Heart left ventricle (tissue), 16 donors: ENCODE data around the gene TENT5A. TPM values are rescaled to one million over a fixed set of nuclear protein-coding genes. Genes with fewer than 3 reads are reported as not detected.

ENCODE experiments used
- ATAC-seq, 4 donors: fragments of 200-7000 bp; cut with Tn5 transposase; one replicate each; pipeline ENCODE4 v1.9.1; 2020 to 2022; ENCODE audit warnings: moderate library complexity in 4 of 4, mild to moderate bottlenecking in 3 of 4, moderate number of reproducible peaks in 1 of 4
- DNase-seq, 5 donors: peaks; one replicate each; pipeline ENCODE4 v3.0.0-alpha.2; 2020
- H3K27ac ChIP-seq, 12 donors: fragments of 200-600 bp; sonication (generic) in 4 of 12; one replicate each; pipeline versions ENCODE4 v1.5.0 to v1.8.0; 2016 to 2022; ENCODE audit warnings: mild to moderate bottlenecking in 2 of 12
- H3K27me3 ChIP-seq, 9 donors: fragments of 200-600 bp; sonication (generic) in 2 of 9; one replicate each; pipeline versions ENCODE4 v1.5.1 to v1.8.0; 2016 to 2022; ENCODE audit warnings: mild to moderate bottlenecking in 3 of 9
- H3K36me3 ChIP-seq, 9 donors: fragments of 200-600 bp; sonication (generic) in 2 of 9; one replicate each; pipeline versions ENCODE4 v1.5.0 to v1.8.0; 2018 to 2022; ENCODE audit warnings: mild to moderate bottlenecking in 2 of 9
- H3K4me1 ChIP-seq, 12 donors: fragments of 200-600 bp; sonication (generic) in 4 of 12; one replicate each; pipeline versions ENCODE4 v1.5.0 to v1.8.0; 2016 to 2022; ENCODE audit warnings: mild to moderate bottlenecking in 3 of 12
- H3K4me3 ChIP-seq, 12 donors: fragments of 200-600 bp; sonication (generic) in 4 of 12; one replicate each; pipeline versions ENCODE4 v1.5.0 to v1.8.0; 2017 to 2022; ENCODE audit warnings: mild to moderate bottlenecking in 9 of 12, moderate library complexity in 4 of 12
- H3K9me3 ChIP-seq, 12 donors: fragments of 200-600 bp; sonication (generic) in 4 of 12; one replicate each; pipeline versions ENCODE4 v1.5.0 to v1.8.0; 2016 to 2022; ENCODE audit warnings: mild to moderate bottlenecking in 1 of 12
- POLR2A ChIP-seq, 2 donors: fragments of 450-650 bp; IDR thresholded peaks; one replicate each; pipeline ENCODE4 v1.6.1; 2017; ENCODE audit warnings: antibody characterized with exemption in 2 of 2, mild to moderate bottlenecking in 2 of 2, moderate library complexity in 2 of 2
- WGBS, 4 donors: extraction: QIAGEN DNeasy Blood & Tissue Kit in 2 of 4; methylation state at CpG; one replicate each; pipeline versions ENCODE4 v1.1.5 to v1.1.7; 2013 to 2018; 5-methylcytosine and 5-hydroxymethylcytosine counted together
- intact Hi-C, 10 donors: fragments of 100-400 bp; cut with DNase I; formaldehyde crosslinking; loops; one replicate each; pipeline versions ENCODE4 v1.11.1 to v1.14.2; 2022
- polyA plus RNA-seq, 2 donors: library from polyadenylated mRNA; stranded (reverse); fragments of 200-250 nt; gene quantifications; one replicate each; pipeline ENCODE4 v1.2.3, GENCODE V29; 2013
- total RNA-seq, 9 donors: library from RNA; depleted of rRNA in 2 of 9; stranded (reverse); fragments of >200 nt in 2 of 9; fragmentation: NEBNext Ultra II Directional in 3 of 9; extraction: Animal tissue kit (Norgen Biotek cat#: 25700) in 3 of 9; gene quantifications; one replicate each; pipeline versions ENCODE4 v1.1.0 to v1.2.4, GENCODE V29; 2016 to 2023
- TF ChIP-seq, protein P1 (sequence below), 12 donors: fragments of 200-600 bp; sonication (generic) in 4 of 12; IDR thresholded peaks; one replicate each; pipeline versions ENCODE4 v1.5.0 to v1.8.0; 2018 to 2022; ENCODE audit warnings: antibody characterized with exemption in 12 of 12, mild to moderate bottlenecking in 5 of 12
- donor health status: ischemic (EF 13 %, LVEDD 7.1; RV severe dilation, severe dysfunction).
- donor health status: healthy with polysubstance abuse.
- donor health status: DM: no; HTN: yes; CAD: no.
- donor health status: DM: no; HTN: no; CAD: no.
- donor health status: ischemic (EF 25% LVEDD 6.9; RV normal size, moderate dysfunction).
- donor health status: ischemic (EF 25% LVEDD 5.7; RV mildly dilated, moderate dysfunction).
- donor health status: healthy.
- donor health status: DM: yes; HTN: yes; CAD: no.
- donor health status: ischemic (EF 35%, LVEDD 5.7; RV mildly dilated, moderate dysfunction).
- donor health status: nonischemic (EF 11% LVEDD 7.7; RV severe dilation, severe dysfunction).
- donor health status: DM: yes; HTN: yes; CAD: no.
- donor health status: PGD.
- donor health status: ischemic (EF 29% LVEDD 5.4; RV normal size, mild dysfunction).
- donor health status: nonischemic (EF 23%, LVEDD 6.1; RV moderate dilation, normal function).

Gene TENT5A
- total and polyA plus RNA-seq, 11 donors: 15.4 to 47.2 (median 40.2) TPM

DNA sequence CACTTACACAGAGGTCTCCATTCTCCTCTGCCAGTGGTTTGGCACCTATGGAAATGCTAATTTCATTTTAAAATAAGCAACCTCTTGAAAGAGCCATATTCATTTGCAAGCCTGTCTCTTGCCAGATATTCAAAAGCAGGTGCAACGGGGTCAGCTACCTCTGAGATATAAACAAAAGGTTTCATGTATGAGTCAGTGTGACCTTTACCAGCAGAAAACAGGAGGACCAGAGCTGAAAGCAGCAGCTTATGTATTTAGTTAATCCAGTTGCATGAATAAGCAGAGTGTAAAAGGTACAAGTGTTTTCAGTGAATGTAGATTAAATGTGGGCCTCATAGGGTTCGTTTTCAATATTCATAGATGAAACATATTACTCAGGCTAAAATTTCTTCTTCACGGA is 56.0 kb downstream of the TENT5A start:
- ATAC-seq: peak in 2 of 4 donors; percentile 39 to 59
- H3K4me3 ChIP-seq: no peak overlapping the region
- 60 to 74% (median 72%) methylated on average over 3 of the region's 3 CpGs for WGBS, 4 donors
- DNase-seq: no peak
- intact Hi-C loops: loop anchor here in 2 of 10 donors (5.0 to 10.0 kb wide), 2 partner anchors 48 to 51 kb away; no protein-coding TSS in a partner anchor
- H3K4me1 ChIP-seq: peaks cover 0 to 33% (median 5%) of the 10 kb centered on the region in 12 donors
- H3K27ac ChIP-seq: peak overlapping the region in 3 of 12 donors; percentile 8 to 44 (median 14)
- no peaks in the 10 kb centered on the region for H3K9me3 ChIP-seq
- H3K27me3 ChIP-seq: no peaks in the 10 kb centered on the region
- TF ChIP-seq POLR2A (IDR thresholded peaks at IDR 0.05): no peak
- TF ChIP-seq, protein P1, sequence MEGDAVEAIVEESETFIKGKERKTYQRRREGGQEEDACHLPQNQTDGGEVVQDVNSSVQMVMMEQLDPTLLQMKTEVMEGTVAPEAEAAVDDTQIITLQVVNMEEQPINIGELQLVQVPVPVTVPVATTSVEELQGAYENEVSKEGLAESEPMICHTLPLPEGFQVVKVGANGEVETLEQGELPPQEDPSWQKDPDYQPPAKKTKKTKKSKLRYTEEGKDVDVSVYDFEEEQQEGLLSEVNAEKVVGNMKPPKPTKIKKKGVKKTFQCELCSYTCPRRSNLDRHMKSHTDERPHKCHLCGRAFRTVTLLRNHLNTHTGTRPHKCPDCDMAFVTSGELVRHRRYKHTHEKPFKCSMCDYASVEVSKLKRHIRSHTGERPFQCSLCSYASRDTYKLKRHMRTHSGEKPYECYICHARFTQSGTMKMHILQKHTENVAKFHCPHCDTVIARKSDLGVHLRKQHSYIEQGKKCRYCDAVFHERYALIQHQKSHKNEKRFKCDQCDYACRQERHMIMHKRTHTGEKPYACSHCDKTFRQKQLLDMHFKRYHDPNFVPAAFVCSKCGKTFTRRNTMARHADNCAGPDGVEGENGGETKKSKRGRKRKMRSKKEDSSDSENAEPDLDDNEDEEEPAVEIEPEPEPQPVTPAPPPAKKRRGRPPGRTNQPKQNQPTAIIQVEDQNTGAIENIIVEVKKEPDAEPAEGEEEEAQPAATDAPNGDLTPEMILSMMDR (IDR thresholded peaks at IDR 0.05): no peak
- H3K36me3 ChIP-seq: no peaks in the 10 kb centered on the region
